Tibial artery (tissue), 4 donors: Measurements from ENCODE around the gene MRC1.

Experiments
- DNase-seq, 2 donors: peaks; one replicate each; pipeline ENCODE4 v3.0.0-alpha.2; 2019
- H3K27ac ChIP-seq, 2 donors: fragments of 200-600 bp; sonication (generic) in 1 of 2; 1 replicate in 1 of 2; 2 replicates in 1 of 2; pipeline ENCODE4 v1.5.1; 2018 to 2019; ENCODE audit warnings: mild to moderate bottlenecking in 1 of 2
- H3K27me3 ChIP-seq, 2 donors: fragments of 200-600 bp; sonication (generic) in 1 of 2; one replicate each; pipeline versions ENCODE4 v1.5.1 to v1.6.0; 2016 to 2019
- H3K36me3 ChIP-seq, 3 donors: fragments of 200-600 bp; sonication (generic) in 2 of 3; one replicate each; pipeline ENCODE4 v1.5.1; 2016 to 2019; ENCODE audit warnings: mild to moderate bottlenecking in 2 of 3
- H3K4me1 ChIP-seq, 4 donors: fragments of 200-600 bp; sonication (generic) in 2 of 4; 1 replicate in 3 of 4; 2 replicates in 1 of 4; pipeline ENCODE4 v1.5.1; 2016 to 2019
- H3K4me3 ChIP-seq, 2 donors: fragments of 200-600 bp; sonication (generic) in 1 of 2; 1 replicate in 1 of 2; 2 replicates in 1 of 2; pipeline ENCODE4 v1.5.1; 2018 to 2019; ENCODE audit warnings: mild to moderate bottlenecking in 2 of 2
- H3K9me3 ChIP-seq, 3 donors: fragments of 200-600 bp; sonication (generic) in 1 of 3; one replicate each; pipeline ENCODE4 v1.5.1; 2016 to 2019
- intact Hi-C: fragments of 100-400 bp; cut with DNase I; formaldehyde crosslinking; loops from one replicate; pipeline ENCODE4 v1.15.0; 2023; ENCODE audit warnings: low total_unique reads
- TF ChIP-seq, protein P1 (sequence below), 2 experiments: fragments of 200-600 bp in 1 of 2; fragments of 450-650 bp in 1 of 2; IDR thresholded peaks; one replicate each; pipeline ENCODE4 v1.5.1; 2017 to 2019; ENCODE audit warnings: antibody characterized with exemption in 2 of 2, mild to moderate bottlenecking in 1 of 2, moderate library complexity in 1 of 2

MRC1 gene

DNA sequence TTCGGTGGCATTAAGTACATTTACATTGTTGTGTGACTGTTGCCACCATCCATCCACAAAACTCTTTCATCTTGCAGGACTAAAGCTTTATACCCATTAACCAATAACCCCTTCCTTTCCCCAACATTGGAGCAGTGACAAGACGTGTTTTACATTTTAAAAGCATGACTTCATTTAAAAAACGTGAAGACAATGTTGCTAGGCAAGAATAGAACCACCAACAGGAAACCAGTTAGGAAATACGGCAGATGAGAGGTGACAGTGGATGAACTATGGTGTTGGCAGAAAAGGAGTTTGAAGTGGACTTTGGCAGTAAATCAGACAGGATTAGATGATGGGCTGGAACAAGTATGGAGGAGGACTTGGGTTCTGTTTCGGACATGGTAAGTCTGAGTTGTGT lies 40.2 kb upstream of the MRC1 start:
- Histone ChIP-seq H3K4me1 (no peaks in the 10 kb centered on the region), H3K4me3 (no peak overlapping the region), H3K27me3 (no peaks in the 10 kb centered on the region), H3K27ac (no peak overlapping the region), H3K36me3 (no peaks in the 10 kb centered on the region), H3K9me3 (no peaks in the 10 kb centered on the region)
- intact Hi-C loops = no loop called here
- DNase-seq = no peak
- TF ChIP-seq, protein P1, sequence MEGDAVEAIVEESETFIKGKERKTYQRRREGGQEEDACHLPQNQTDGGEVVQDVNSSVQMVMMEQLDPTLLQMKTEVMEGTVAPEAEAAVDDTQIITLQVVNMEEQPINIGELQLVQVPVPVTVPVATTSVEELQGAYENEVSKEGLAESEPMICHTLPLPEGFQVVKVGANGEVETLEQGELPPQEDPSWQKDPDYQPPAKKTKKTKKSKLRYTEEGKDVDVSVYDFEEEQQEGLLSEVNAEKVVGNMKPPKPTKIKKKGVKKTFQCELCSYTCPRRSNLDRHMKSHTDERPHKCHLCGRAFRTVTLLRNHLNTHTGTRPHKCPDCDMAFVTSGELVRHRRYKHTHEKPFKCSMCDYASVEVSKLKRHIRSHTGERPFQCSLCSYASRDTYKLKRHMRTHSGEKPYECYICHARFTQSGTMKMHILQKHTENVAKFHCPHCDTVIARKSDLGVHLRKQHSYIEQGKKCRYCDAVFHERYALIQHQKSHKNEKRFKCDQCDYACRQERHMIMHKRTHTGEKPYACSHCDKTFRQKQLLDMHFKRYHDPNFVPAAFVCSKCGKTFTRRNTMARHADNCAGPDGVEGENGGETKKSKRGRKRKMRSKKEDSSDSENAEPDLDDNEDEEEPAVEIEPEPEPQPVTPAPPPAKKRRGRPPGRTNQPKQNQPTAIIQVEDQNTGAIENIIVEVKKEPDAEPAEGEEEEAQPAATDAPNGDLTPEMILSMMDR (IDR thresholded peaks at IDR 0.05) = no peak

DNA sequence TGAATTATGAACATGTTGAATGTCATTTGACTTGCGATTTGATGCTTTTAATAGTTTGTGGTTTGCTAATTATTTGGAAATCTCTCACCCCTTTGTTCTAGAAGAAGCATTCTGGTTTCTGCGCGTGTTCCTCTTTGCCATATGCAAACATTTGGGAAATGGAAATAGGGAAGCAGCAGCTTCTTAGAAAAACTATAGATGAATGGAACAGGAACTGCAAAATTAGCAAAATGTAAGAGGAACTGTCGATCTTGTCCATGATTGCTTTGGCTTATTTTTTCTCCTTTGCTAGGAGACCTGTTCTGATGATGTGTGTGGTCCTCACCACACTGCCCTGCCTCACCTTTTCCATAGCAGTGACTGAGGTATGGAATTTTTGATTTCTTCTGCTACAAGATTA lies 38.1 kb upstream of the MRC1 start:
- TF ChIP-seq, protein P1 (IDR thresholded peaks at IDR 0.05) = no peak
- intact Hi-C loops = no loop called here
- Histone ChIP-seq H3K27ac (no peak overlapping the region), H3K4me3 (no peak overlapping the region), H3K27me3 (no peaks in the 10 kb centered on the region), H3K4me1 (no peaks in the 10 kb centered on the region), H3K9me3 (no peaks in the 10 kb centered on the region), H3K36me3 (no peaks in the 10 kb centered on the region)
- DNase-seq = no peak

DNA sequence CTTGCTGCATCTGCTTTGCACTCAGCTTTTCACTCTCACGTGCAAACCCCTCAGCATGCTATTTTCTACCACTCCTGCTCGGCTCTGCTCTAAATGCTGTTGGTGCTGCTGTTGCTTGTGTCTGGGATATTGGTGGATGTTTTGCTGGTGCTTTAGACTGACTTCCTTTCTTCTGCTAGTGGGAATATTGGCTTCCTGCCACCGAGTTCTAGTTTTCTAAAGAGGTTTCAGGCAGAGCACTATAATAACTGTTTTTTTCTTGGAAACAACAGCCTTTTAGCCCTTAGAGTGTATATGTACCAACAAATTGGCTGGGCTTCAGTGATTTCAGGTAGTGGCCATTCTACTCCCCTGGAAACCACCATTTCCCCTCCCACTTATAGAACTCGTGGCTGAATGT lies 29.4 kb upstream of the MRC1 start:
- TF ChIP-seq, protein P1 (IDR thresholded peaks at IDR 0.05) = no peak
- Histone ChIP-seq H3K4me1 (peaks cover 0 to 5% (median 0%) of the 10 kb centered on the region in 4 donors), H3K36me3 (no peaks in the 10 kb centered on the region), H3K27me3 (no peaks in the 10 kb centered on the region), H3K9me3 (no peaks in the 10 kb centered on the region), H3K27ac (no peak overlapping the region), H3K4me3 (no peak overlapping the region)
- intact Hi-C loops = no loop called here
- DNase-seq = no peak

DNA sequence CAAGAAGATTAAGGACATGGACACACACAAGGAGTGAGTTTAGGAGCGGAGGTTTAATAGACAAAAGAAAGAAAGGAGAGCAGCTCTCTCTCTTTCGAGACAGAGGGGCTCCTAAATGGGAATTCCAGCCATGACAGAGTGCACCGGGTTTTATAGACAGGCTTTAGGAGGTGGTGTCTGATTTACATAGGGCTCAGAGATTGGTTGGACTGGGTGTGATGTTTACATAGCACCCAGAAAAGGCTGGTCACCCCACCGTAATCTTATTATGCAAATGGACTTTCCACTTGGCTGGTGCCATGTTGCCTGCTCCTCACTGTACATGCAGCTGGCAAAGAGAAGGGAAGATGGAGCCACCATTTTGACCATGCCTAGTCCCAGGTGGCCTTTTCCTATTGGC lies 28.4 kb upstream of the MRC1 start:
- H3K27ac ChIP-seq = no peak overlapping the region
- no peaks in the 10 kb centered on the region for H3K36me3 ChIP-seq
- peaks cover 0 to 5% (median 0%) of the 10 kb centered on the region in 4 donors for H3K4me1 ChIP-seq
- no peaks in the 10 kb centered on the region for H3K9me3 ChIP-seq
- intact Hi-C loops = no loop called here
- H3K4me3 ChIP-seq = no peak overlapping the region
- no peaks in the 10 kb centered on the region for H3K27me3 ChIP-seq
- TF ChIP-seq, protein P1 (IDR thresholded peaks at IDR 0.05) = no peak
- DNase-seq = no peak

DNA sequence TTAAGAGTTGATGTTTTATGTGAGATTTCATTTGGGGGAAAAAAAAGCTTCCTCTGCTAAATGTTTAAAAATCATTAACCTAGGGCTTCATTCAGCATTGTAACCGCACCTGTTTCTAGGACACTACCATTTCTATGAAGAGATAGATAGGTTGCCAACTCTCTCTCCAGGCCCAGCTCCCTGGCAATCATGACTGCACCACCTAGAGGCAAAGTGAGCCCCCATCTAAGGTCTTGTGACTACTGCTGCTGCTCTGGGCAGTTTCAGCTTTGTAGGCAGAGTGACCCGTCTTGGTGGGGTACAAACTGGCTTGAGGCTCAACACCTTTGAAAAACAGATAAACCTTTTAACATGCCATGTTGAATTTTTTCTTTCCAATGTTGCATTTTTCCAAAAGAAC lies 27.3 kb upstream of the MRC1 start:
- H3K36me3 ChIP-seq = no peaks in the 10 kb centered on the region
- no peaks in the 10 kb centered on the region for H3K9me3 ChIP-seq
- no peaks in the 10 kb centered on the region for H3K27me3 ChIP-seq
- peaks cover 0 to 5% (median 0%) of the 10 kb centered on the region in 4 donors for H3K4me1 ChIP-seq
- TF ChIP-seq, protein P1 (IDR thresholded peaks at IDR 0.05) = no peak
- no peak overlapping the region for H3K27ac ChIP-seq
- intact Hi-C loops = no loop called here
- no peak overlapping the region for H3K4me3 ChIP-seq
- no peak for DNase-seq
